Neural progenitor cell (in vitro differentiated cells): ENCODE results near the gene MAD2L1BP.

ENCODE experiments used
- EZH2 ChIP-seq: fragments of 200-600 bp; sonication (generic); IDR thresholded peaks from 2 replicates; pipeline ENCODE4 v1.6.1; 2017; ENCODE audit warnings: antibody characterized with exemption, mild to moderate bottlenecking, moderate library complexity
- TF ChIP-seq, protein P1 (sequence below): fragments of 200-600 bp; sonication (generic); IDR thresholded peaks from 2 replicates; pipeline ENCODE4 v1.5.1; 2017; ENCODE audit warnings: antibody characterized with exemption, mild to moderate bottlenecking

- TF ChIP-seq, protein P1, sequence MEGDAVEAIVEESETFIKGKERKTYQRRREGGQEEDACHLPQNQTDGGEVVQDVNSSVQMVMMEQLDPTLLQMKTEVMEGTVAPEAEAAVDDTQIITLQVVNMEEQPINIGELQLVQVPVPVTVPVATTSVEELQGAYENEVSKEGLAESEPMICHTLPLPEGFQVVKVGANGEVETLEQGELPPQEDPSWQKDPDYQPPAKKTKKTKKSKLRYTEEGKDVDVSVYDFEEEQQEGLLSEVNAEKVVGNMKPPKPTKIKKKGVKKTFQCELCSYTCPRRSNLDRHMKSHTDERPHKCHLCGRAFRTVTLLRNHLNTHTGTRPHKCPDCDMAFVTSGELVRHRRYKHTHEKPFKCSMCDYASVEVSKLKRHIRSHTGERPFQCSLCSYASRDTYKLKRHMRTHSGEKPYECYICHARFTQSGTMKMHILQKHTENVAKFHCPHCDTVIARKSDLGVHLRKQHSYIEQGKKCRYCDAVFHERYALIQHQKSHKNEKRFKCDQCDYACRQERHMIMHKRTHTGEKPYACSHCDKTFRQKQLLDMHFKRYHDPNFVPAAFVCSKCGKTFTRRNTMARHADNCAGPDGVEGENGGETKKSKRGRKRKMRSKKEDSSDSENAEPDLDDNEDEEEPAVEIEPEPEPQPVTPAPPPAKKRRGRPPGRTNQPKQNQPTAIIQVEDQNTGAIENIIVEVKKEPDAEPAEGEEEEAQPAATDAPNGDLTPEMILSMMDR = no peak
- TF ChIP-seq EZH2 = no peak
Observed at GRCh38 chr6:43608807-43609206, 26.8 kb upstream of the MAD2L1BP start.
